Hepatocyte (in vitro differentiated cells): ENCODE data around the gene STK32C.

ENCODE experiments used
- EZH2 ChIP-seq: fragments of 200-600 bp; sonication (generic); IDR thresholded peaks from 2 replicates; pipeline ENCODE4 v1.6.1; 2016; ENCODE audit warnings: antibody characterized with exemption, mild to moderate bottlenecking, borderline replicate concordance
- EZH2phosphoT487 ChIP-seq: fragments of 200-600 bp; sonication (generic); IDR thresholded peaks from one replicate; pipeline ENCODE4 v1.6.1; 2018; ENCODE audit warnings: antibody characterized with exemption, mild to moderate bottlenecking, low read depth, moderate library complexity; ENCODE audit not compliant: unreplicated experiment, severe bottlenecking
- TF ChIP-seq, protein P1 (sequence below): fragments of 200-600 bp; sonication (generic); IDR thresholded peaks from 2 replicates; pipeline ENCODE4 v1.5.1; 2016; ENCODE audit warnings: antibody characterized with exemption, mild to moderate bottlenecking; ENCODE audit not compliant: poor library complexity

DNA sequence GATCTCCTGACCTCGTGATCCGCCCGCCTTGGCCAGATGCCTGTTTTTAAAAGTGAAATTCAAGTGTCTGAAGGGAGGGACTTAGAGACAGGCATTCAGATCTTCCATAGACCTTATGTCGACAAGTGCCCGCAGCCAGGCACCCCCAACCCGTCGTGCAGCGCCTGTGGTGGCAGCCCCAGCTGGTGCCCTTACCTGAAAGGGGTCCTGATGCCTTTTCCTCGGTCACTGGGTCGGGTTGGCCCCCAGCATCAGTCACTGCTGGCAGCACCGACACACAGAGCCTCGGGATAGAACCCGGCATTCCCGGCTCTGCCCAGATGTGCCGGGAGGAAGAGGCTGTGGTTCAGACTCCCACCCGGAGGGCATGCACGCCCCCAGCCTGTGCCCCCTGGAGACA is 47.5 kb upstream of the STK32C start:
- TF ChIP-seq, protein P1, sequence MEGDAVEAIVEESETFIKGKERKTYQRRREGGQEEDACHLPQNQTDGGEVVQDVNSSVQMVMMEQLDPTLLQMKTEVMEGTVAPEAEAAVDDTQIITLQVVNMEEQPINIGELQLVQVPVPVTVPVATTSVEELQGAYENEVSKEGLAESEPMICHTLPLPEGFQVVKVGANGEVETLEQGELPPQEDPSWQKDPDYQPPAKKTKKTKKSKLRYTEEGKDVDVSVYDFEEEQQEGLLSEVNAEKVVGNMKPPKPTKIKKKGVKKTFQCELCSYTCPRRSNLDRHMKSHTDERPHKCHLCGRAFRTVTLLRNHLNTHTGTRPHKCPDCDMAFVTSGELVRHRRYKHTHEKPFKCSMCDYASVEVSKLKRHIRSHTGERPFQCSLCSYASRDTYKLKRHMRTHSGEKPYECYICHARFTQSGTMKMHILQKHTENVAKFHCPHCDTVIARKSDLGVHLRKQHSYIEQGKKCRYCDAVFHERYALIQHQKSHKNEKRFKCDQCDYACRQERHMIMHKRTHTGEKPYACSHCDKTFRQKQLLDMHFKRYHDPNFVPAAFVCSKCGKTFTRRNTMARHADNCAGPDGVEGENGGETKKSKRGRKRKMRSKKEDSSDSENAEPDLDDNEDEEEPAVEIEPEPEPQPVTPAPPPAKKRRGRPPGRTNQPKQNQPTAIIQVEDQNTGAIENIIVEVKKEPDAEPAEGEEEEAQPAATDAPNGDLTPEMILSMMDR: no peak
- TF ChIP-seq EZH2 (no peak), EZH2phosphoT487 (no peak)
